Mesendoderm (in vitro differentiated cells): ENCODE results near the gene TRIM26.
"Not testable (repeated sequence)": the region's sequence is repeated elsewhere in the genome, so short reads cannot be mapped to it uniquely, and the experiment has no call there.

Experiments
- DNase-seq: peaks from one replicate; pipeline ENCODE4 v3.0.0; 2013
- H2AK5ac ChIP-seq: 2 replicates; pipeline ENCODE4 v1.6.1; 2013; ENCODE audit warnings: low read length, inconsistent platforms
- H2BK120ac ChIP-seq: 2 replicates; pipeline ENCODE4 v1.6.1; 2013; ENCODE audit warnings: low read depth, mild to moderate bottlenecking, low read length, moderate library complexity, mixed read lengths
- H2BK15ac ChIP-seq: replicated peaks from 2 replicates; pipeline ENCODE4 v1.6.1; 2013; ENCODE audit warnings: low read depth, mild to moderate bottlenecking, moderate library complexity
- H2BK5ac ChIP-seq: 2 replicates; pipeline ENCODE4 v1.6.1; 2013; ENCODE audit warnings: low read length, inconsistent platforms
- H3K18ac ChIP-seq: 2 replicates; pipeline ENCODE4 v1.6.1; 2013; ENCODE audit warnings: mild to moderate bottlenecking, low read length, mixed read lengths
- H3K23ac ChIP-seq: one replicate; pipeline ENCODE4 v1.6.1; 2013; ENCODE audit warnings: low read length
- H3K27ac ChIP-seq: 2 replicates; pipeline ENCODE4 v1.5.1; 2013; ENCODE audit warnings: low read depth, mild to moderate bottlenecking, inconsistent platforms, low read length, moderate library complexity
- H3K27me3 ChIP-seq: 2 replicates; pipeline ENCODE4 v1.6.1; 2013; ENCODE audit warnings: low read length, control low read depth, mild to moderate bottlenecking, inconsistent platforms; ENCODE audit not compliant: insufficient read depth, poor library complexity
- H3K36me3 ChIP-seq: 2 replicates; pipeline ENCODE4 v1.6.1; 2013; ENCODE audit warnings: low read length, inconsistent platforms; ENCODE audit not compliant: control insufficient read depth, insufficient read depth
- H3K4ac ChIP-seq: one replicate; pipeline ENCODE4 v1.6.1; 2013; ENCODE audit warnings: low read depth, mild to moderate bottlenecking, low read length, moderate library complexity
- H3K4me1 ChIP-seq: 2 replicates; pipeline ENCODE4 v1.6.1; 2013; ENCODE audit warnings: low read depth, low read length, inconsistent platforms; ENCODE audit not compliant: control insufficient read depth
- H3K4me2 ChIP-seq: 2 replicates; pipeline ENCODE4 v1.6.1; 2013; ENCODE audit warnings: low read length
- H3K4me3 ChIP-seq: 2 replicates; pipeline ENCODE4 v1.5.1; 2013; ENCODE audit warnings: mild to moderate bottlenecking, low read length
- H3K56ac ChIP-seq: one replicate; pipeline ENCODE4 v1.6.1; 2013; ENCODE audit warnings: low read length
- H3K79me1 ChIP-seq: 2 replicates; pipeline ENCODE4 v1.6.1; 2013; ENCODE audit warnings: low read length, inconsistent platforms
- H3K79me2 ChIP-seq: 2 replicates; pipeline ENCODE4 v1.6.1; 2013; ENCODE audit warnings: mild to moderate bottlenecking, low read length; ENCODE audit not compliant: control insufficient read depth, insufficient read depth
- H3K9ac ChIP-seq: 2 replicates; pipeline ENCODE4 v1.6.1; 2013; ENCODE audit warnings: low read length, inconsistent platforms
- H4K5ac ChIP-seq: one replicate; pipeline ENCODE4 v1.6.1; 2013; ENCODE audit warnings: low read length
- H4K8ac ChIP-seq: one replicate; pipeline ENCODE4 v1.6.1; 2013; ENCODE audit warnings: low read depth, mild to moderate bottlenecking, control low read depth, low read length, moderate library complexity
- WGBS: extraction: QIAGEN DNeasy Blood & Tissue Kit; methylation state at CpG from one replicate; pipeline ENCODE4 v1.1.7; 2013; ENCODE audit warnings: low lambda C conversion rate, missing lambda C conversion rate; ENCODE audit not compliant: insufficient coverage; ENCODE audit errors: extremely low coverage; 5-methylcytosine and 5-hydroxymethylcytosine counted together

TRIM26 gene

DNA sequence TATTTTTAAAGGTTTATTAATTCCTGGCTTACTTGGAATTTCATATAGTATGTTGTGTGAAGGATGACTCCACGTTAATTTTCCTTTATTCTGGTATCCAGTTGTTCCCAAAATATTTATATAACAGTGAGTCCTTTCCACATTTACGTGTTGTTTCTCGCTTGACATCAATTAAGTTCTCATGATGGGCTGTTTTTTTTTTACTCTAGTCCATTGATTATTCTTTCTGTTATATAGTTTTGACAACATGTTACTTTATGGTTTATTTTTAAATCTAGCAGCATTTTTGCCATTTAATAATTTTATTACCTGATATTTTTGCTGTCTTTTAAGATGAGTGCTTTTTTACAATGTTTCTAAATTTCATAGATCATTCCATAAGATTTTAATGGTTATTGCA lies 70.5 kb downstream of the TRIM26 start:
- no peak overlapping the region for H3K18ac ChIP-seq
- H2AK5ac ChIP-seq = no peak overlapping the region
- H3K4ac ChIP-seq = no peak overlapping the region
- no peaks in the 10 kb centered on the region for H3K79me2 ChIP-seq
- no peak overlapping the region for H4K5ac ChIP-seq
- no peaks in the 10 kb centered on the region for H3K4me1 ChIP-seq
- no peaks in the 10 kb centered on the region for H3K36me3 ChIP-seq
- H3K27ac ChIP-seq = no peak overlapping the region
- DNase-seq = no peak
- H4K8ac ChIP-seq = no peak overlapping the region
- no peak overlapping the region for H3K4me2 ChIP-seq
- no peak overlapping the region for H2BK5ac ChIP-seq
- no peak overlapping the region for H2BK15ac ChIP-seq
- no peak overlapping the region for H3K4me3 ChIP-seq
- H3K56ac ChIP-seq = no peak overlapping the region
- H2BK120ac ChIP-seq = no peak overlapping the region
- no CpG with 5 or more reads among the region's 3 CpGs for WGBS
- no peaks in the 10 kb centered on the region for H3K27me3 ChIP-seq
- H3K9ac ChIP-seq = no peak overlapping the region
- no peaks in the 10 kb centered on the region for H3K79me1 ChIP-seq
- H3K23ac ChIP-seq = no peak overlapping the region

DNA sequence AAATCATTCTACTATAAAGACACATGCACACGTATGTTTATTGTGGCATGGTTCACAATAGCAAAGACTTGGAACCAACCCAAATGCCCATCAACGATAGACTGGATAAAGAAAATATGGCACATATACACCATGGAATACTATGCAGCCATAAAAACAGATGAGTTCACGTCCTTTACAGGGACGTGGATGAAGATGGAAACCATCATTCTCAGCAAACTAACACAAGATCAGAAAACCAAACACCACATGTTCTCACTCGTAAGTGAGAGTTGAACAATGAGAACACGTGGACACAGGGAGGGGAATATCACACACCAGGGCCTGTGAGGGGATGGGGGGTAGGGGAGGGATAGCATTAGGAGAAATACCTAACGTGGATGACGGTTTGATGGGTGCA lies 73.0 kb downstream of the TRIM26 start:
- not testable (repeated sequence) for H2BK5ac ChIP-seq, DNase-seq, H4K8ac ChIP-seq, H3K4me3 ChIP-seq, H3K9ac ChIP-seq, H2BK15ac ChIP-seq, H2AK5ac ChIP-seq, H3K4ac ChIP-seq, H3K4me2 ChIP-seq, H4K5ac ChIP-seq, H3K27ac ChIP-seq, H3K4me1 ChIP-seq, H3K79me2 ChIP-seq, H2BK120ac ChIP-seq, H3K36me3 ChIP-seq, H3K79me1 ChIP-seq, H3K27me3 ChIP-seq, H3K56ac ChIP-seq, H3K23ac ChIP-seq, H3K18ac ChIP-seq
- no CpG with 5 or more reads among the region's 8 CpGs for WGBS

DNA sequence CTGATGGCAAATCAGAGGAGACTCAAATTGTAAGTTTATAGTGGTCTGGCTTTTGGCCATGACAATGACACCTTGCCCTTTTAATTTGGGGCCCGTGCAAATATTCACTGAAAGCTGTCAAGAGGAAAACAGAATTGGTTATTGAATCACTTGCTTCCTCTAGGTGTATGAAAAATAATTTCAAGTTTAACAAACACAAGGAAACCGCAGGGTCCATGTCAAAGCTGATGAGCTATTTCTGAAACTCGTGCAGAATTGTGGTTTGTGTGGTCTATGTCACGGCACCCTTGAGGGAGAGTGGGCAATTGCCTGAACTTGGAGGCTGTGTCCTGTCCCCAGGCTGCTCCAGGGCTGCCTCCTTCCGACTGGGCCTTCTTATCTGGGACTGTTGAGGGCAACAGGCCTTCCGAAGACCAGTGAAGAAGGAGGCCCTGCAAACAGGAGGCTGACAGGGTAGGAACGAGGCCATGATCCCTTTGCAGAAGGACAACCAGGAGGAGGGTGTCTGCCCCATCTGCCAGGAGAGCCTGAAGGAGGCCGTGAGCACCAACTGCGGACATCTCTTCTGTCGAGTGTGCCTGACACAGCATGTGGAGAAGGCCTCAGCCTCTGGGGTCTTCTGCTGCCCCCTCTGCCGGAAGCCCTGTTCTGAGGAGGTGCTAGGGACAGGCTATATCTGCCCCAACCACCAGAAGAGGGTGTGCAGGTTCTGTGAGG lies 76.5 kb downstream of the TRIM26 start:
- no peak overlapping the region for H3K56ac ChIP-seq
- no peak for DNase-seq
- H2BK5ac ChIP-seq = no peak overlapping the region
- H3K4me1 ChIP-seq = no peaks in the 10 kb centered on the region
- WGBS = no CpG with 5 or more reads among the region's 11 CpGs
- no peak overlapping the region for H3K18ac ChIP-seq
- H4K8ac ChIP-seq = no peak overlapping the region
- H2BK120ac ChIP-seq = no peak overlapping the region
- no peak overlapping the region for H3K4me3 ChIP-seq
- H4K5ac ChIP-seq = no peak overlapping the region
- no peaks in the 10 kb centered on the region for H3K36me3 ChIP-seq
- H2BK15ac ChIP-seq = no peak overlapping the region
- no peak overlapping the region for H3K27ac ChIP-seq
- H3K4ac ChIP-seq = no peak overlapping the region
- H3K27me3 ChIP-seq = no peaks in the 10 kb centered on the region
- no peaks in the 10 kb centered on the region for H3K79me2 ChIP-seq
- H3K9ac ChIP-seq = no peak overlapping the region
- H3K79me1 ChIP-seq = no peaks in the 10 kb centered on the region
- H3K4me2 ChIP-seq = no peak overlapping the region
- H2AK5ac ChIP-seq = no peak overlapping the region
- no peak overlapping the region for H3K23ac ChIP-seq

DNA sequence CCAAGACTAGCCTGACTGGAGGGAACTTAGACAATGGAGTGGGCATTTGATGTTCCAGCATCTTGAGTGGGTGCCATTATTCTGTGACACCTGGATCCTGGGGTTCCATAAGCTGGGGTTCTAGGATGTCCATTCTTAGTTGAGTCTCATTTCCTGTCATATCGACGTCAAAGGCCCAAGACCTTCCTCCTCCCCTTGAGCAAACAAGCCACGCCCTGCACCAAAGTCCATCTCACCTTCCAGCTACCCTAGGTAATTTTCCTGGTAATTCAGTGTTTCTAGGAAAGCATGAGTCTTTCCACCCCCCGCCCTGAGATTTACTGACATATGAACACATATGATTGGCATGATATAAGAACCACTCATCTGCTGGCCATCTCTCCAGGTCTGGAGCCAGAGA lies 77.4 kb downstream of the TRIM26 start, which contains the start of gene TRIM40:
TRIM40 (plus strand) TSS at position 384 of the 400 bp plus-strand sequence. CDS start 897 bp downstream, outside the sequence.
- Histone ChIP-seq H3K79me1 (no peaks in the 10 kb centered on the region), H2BK5ac (no peak within 1 kb of the TSS), H3K27ac (no peak within 1 kb of the TSS), H3K9ac (no peak within 1 kb of the TSS), H3K36me3 (no peaks in the 10 kb centered on the region), H3K18ac (no peak within 1 kb of the TSS), H4K5ac (no peak within 1 kb of the TSS), H3K27me3 (no peaks in the 10 kb centered on the region), H2BK15ac (no peak within 1 kb of the TSS), H3K4ac (no peak within 1 kb of the TSS), H3K23ac (no peak within 1 kb of the TSS), H3K4me3 (no peak within 1 kb of the TSS), H2AK5ac (no peak within 1 kb of the TSS), H3K79me2 (no peaks in the 10 kb centered on the region), H3K4me1 (no peaks in the 10 kb centered on the region), H4K8ac (no peak within 1 kb of the TSS), H3K4me2 (no peak within 1 kb of the TSS), H3K56ac (no peak within 1 kb of the TSS), H2BK120ac (no peak within 1 kb of the TSS)
- no peak for DNase-seq
- no CpG with 5 or more reads among the region's 4 CpGs for WGBS

DNA sequence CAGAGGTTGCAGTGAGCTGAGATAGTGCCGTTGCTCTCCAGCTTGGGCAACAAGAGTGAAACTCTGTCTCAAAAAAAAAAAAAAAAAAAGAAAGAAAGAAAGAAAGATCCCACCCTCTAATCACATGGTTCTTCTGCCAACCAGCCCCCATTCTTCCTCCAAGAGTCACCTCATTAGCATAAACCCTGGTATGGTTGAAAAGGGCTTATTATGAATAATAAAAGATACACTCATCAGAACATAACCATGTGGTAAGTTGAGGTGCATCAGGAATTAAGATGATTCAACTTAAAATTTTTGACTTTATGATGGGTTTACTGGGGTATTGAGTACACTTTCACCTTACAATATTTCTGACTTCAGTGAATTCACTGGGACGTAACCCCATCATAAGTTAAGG lies 78.1 kb downstream of the TRIM26 start:
- whole genome bisulfite sequencing = no CpG with 5 or more reads among the region's 2 CpGs
- Histone ChIP-seq H3K9ac (no peak overlapping the region), H2BK5ac (no peak overlapping the region), H3K27me3 (peaks cover 4% of the 10 kb centered on the region), H3K27ac (no peak overlapping the region), H3K36me3 (no peaks in the 10 kb centered on the region), H2AK5ac (no peak overlapping the region), H3K4ac (no peak overlapping the region), H2BK120ac (no peak overlapping the region), H2BK15ac (no peak overlapping the region), H3K18ac (no peak overlapping the region), H3K4me3 (no peak overlapping the region), H3K79me2 (no peaks in the 10 kb centered on the region), H3K56ac (no peak overlapping the region), H4K5ac (no peak overlapping the region), H4K8ac (no peak overlapping the region), H3K23ac (no peak overlapping the region), H3K79me1 (no peaks in the 10 kb centered on the region), H3K4me2 (no peak overlapping the region), H3K4me1 (no peaks in the 10 kb centered on the region)
- DNase-seq = no peak
